ENCODE results near the gene FGF12. TPM values are rescaled to one million over a fixed set of nuclear protein-coding genes. Genes with fewer than 3 reads are reported as not detected.

Gene FGF12
- total and polyA plus RNA-seq, 2 of the 13 experiments (the other 11 are each of a cell fraction or from before 2014, with no cell fraction given): 0.07 TPM; not detected in 1

- TF ChIP-seq ZNF12 (CRISPR knock-in tag; IDR thresholded peaks at IDR 0.05) (no peak), UBTF (CRISPR knock-in tag; IDR thresholded peaks at IDR 0.05) (no peak), SKI (IDR thresholded peaks at IDR 0.05; ENCODE audit: partially characterized antibody) (no peak), ZFAT (CRISPR knock-in tag; conservative IDR thresholded peaks at IDR 0.05) (no peak)
- TF ChIP-seq, protein P1, sequence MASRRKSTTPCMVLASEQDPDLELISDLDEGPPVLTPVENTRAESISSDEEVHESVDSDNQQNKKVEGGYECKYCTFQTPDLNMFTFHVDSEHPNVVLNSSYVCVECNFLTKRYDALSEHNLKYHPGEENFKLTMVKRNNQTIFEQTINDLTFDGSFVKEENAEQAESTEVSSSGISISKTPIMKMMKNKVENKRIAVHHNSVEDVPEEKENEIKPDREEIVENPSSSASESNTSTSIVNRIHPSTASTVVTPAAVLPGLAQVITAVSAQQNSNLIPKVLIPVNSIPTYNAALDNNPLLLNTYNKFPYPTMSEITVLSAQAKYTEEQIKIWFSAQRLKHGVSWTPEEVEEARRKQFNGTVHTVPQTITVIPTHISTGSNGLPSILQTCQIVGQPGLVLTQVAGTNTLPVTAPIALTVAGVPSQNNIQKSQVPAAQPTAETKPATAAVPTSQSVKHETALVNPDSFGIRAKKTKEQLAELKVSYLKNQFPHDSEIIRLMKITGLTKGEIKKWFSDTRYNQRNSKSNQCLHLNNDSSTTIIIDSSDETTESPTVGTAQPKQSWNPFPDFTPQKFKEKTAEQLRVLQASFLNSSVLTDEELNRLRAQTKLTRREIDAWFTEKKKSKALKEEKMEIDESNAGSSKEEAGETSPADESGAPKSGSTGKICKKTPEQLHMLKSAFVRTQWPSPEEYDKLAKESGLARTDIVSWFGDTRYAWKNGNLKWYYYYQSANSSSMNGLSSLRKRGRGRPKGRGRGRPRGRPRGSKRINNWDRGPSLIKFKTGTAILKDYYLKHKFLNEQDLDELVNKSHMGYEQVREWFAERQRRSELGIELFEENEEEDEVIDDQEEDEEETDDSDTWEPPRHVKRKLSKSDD (CRISPR knock-in tag; IDR thresholded peaks at IDR 0.05; ENCODE audit: low read depth): no peak
- Histone ChIP-seq H2AFZ (ENCODE audit: low read length) (no peak overlapping the region), H3K9ac (ENCODE audit: insufficient read depth, low read depth, low read length) (no peak overlapping the region), H3K27me3 (ENCODE audit: control insufficient read depth in 1 of 2, insufficient read depth in 2 of 2, low read length in 2 of 2) (peaks cover 0 to 8% of the 10 kb centered on the region in 2 experiments; a peak in 1 of 5 replicates), H3K36me3 (replicated peaks in 1 of 2; ENCODE audit: control insufficient read depth in 1 of 2, insufficient read depth in 2 of 2, low read length in 2 of 2) (no peaks in the 10 kb centered on the region), H3K9me3 (ENCODE audit: low read length) (no peaks in the 10 kb centered on the region), H4K20me1 (ENCODE audit: insufficient read depth, low read length) (no peaks in the 10 kb centered on the region), H3K4me3 (replicated peaks in 1 of 3; ENCODE audit: insufficient read depth in 1 of 3, low read depth in 2 of 3, low read length in 3 of 3) (no peak overlapping the region), H3K4me2 (ENCODE audit: low read depth, low read length) (no peak overlapping the region), H3K27ac (ENCODE audit: extremely low read length, insufficient read depth, low read length) (no peak overlapping the region), H3K4me1 (ENCODE audit: insufficient read depth, low read length) (no peaks in the 10 kb centered on the region), H3K79me2 (ENCODE audit: insufficient read depth, low read length) (no peaks in the 10 kb centered on the region)
- DNase-seq (ENCODE audit: low spot score): no peak
- ATAC-seq: no peak
- in situ Hi-C loops (cut with HindIII; ENCODE audit: extremely low pct_ligation_motif_present, low pct_unique_long_range_greater_than_20kb): no loop called here
- intact Hi-C loops (cut with micrococcal nuclease; ENCODE audit: unreplicated experiment): no loop called here
- POLR2A ChIA-PET: no interaction called here
- CTCF ChIA-PET (ENCODE audit: low intra/inter-chr PET ratio, low total read pairs): no interaction called here
- 2% methylated on average over 5 of the region's 5 CpGs for WGBS (ENCODE audit: low lambda C conversion rate)
- no peak for FAIRE-seq
- no TSS peak for BruUV-seq (replicated peaks)
These were observed 41.5 kb downstream of the FGF12 start for GRCh38 chr3:192685801-192686200.

Measured in HepG2 (cell line).